ENCODE data around the gene FOXD2. TPM values are rescaled to one million over a fixed set of nuclear protein-coding genes. Genes with fewer than 3 reads are reported as not detected.

FOXD2 gene
- total and polyA plus RNA-seq, 12 donors = 0.31 to 3.3 (median 0.81) TPM

- DNase-seq = no peak
- 79 to 89% (median 86%) methylated on average over 4 of the region's 4 CpGs for WGBS, 4 donors
- TF ChIP-seq POLR2A (IDR thresholded peaks at IDR 0.05) (no peak), CTCF (IDR thresholded peaks at IDR 0.05) (no peak)
- Histone ChIP-seq H3K36me3 (replicated peaks in 1 of 2) (no peaks in the 10 kb centered on the region), H3K27ac (no peak overlapping the region), H3K4me3 (no peak overlapping the region), H3K4me1 (replicated peaks in 1 of 2) (no peaks in the 10 kb centered on the region), H3K9me3 (replicated peaks in 1 of 3) (no peaks in the 10 kb centered on the region), H3K27me3 (peaks cover 11% of the 10 kb centered on the region)
- intact Hi-C loops (cut with DNase I) = no loop called here
These were observed 38.6 kb upstream of the FOXD2 start for GRCh38 chr1:47399138-47399845.

GRCh38 chr1:47399846-47400155 lies 38.0 kb upstream of the FOXD2 start:
- no peak overlapping the region for H3K27ac ChIP-seq
- WGBS, 4 donors = 92 to 97% (median 93%) methylated on average over 4 of the region's 4 CpGs
- H3K4me1 ChIP-seq (replicated peaks in 1 of 2) = no peaks in the 10 kb centered on the region
- intact Hi-C loops (cut with DNase I) = no loop called here
- TF ChIP-seq POLR2A (IDR thresholded peaks at IDR 0.05) = no peak
- DNase-seq = no peak
- peaks cover 11% of the 10 kb centered on the region for H3K27me3 ChIP-seq
- H3K36me3 ChIP-seq (replicated peaks in 1 of 2) = no peaks in the 10 kb centered on the region
- H3K9me3 ChIP-seq (replicated peaks in 1 of 3) = no peaks in the 10 kb centered on the region
- H3K4me3 ChIP-seq = no peak overlapping the region

- Histone ChIP-seq H3K36me3 (replicated peaks in 1 of 2) (no peaks in the 10 kb centered on the region), H3K27me3 (peaks cover 6% of the 10 kb centered on the region), H3K4me3 (no peak overlapping the region), H3K4me1 (replicated peaks in 1 of 2) (no peaks in the 10 kb centered on the region), H3K9me3 (replicated peaks in 1 of 3) (no peaks in the 10 kb centered on the region), H3K27ac (no peak overlapping the region)
- TF ChIP-seq CTCF (IDR thresholded peaks at IDR 0.05) (no peak), POLR2A (IDR thresholded peaks at IDR 0.05) (no peak)
- 78 to 87% (median 84%) methylated on average over 4 of the region's 4 CpGs for WGBS, 4 donors
- intact Hi-C loops (cut with DNase I) = no loop called here
- no peak for DNase-seq
These were observed 36.1 kb upstream of the FOXD2 start for GRCh38 chr1:47401761-47402160.

- Histone ChIP-seq H3K4me1 (replicated peaks in 1 of 2) (no peaks in the 10 kb centered on the region), H3K4me3 (no peak overlapping the region), H3K9me3 (replicated peaks in 1 of 3) (no peaks in the 10 kb centered on the region), H3K36me3 (replicated peaks in 1 of 2) (no peaks in the 10 kb centered on the region), H3K27ac (no peak overlapping the region), H3K27me3 (peaks cover 6% of the 10 kb centered on the region)
- TF ChIP-seq CTCF (IDR thresholded peaks at IDR 0.05) (no peak), POLR2A (IDR thresholded peaks at IDR 0.05) (no peak)
- WGBS, 4 donors = 83 to 91% (median 87%) methylated on average over 4 of the region's 4 CpGs
- intact Hi-C loops (cut with DNase I) = no loop called here
- DNase-seq = no peak
These were observed 35.3 kb upstream of the FOXD2 start for GRCh38 chr1:47402591-47402990.

DNA sequence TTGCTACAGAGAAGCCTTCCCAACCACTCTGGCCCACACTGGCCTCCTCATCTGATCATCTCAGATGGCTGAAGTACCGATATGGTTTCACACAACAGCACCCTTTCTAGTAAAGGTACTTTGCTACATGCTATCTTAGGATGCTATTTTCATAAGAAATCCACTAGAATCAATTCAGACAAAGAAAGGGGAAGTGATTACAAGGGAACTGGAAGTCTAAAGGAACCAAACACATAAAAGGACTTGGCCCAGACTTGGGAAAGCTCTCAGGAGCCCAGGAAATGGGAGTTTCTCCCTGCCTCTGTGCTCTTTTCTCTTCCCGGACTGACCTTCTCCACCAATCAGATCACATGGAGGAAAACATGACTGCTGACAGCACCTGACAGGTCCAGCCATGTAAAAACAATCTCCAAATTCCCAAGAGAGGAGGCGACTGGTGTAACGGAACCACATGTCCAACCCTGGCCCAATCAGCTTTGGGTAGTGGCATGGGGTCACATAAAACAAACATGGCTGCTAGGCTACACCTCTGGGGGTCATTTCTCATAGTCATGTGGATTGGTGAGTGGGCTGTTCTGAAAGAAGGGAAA lies 34.4 kb upstream of the FOXD2 start:
- Histone ChIP-seq H3K27ac (no peak overlapping the region), H3K36me3 (replicated peaks in 1 of 2) (no peaks in the 10 kb centered on the region), H3K4me3 (no peak overlapping the region), H3K9me3 (replicated peaks in 1 of 3) (no peaks in the 10 kb centered on the region), H3K4me1 (replicated peaks in 1 of 2) (no peaks in the 10 kb centered on the region), H3K27me3 (peaks cover 6% of the 10 kb centered on the region)
- intact Hi-C loops (cut with DNase I) = no loop called here
- no peak for DNase-seq
- TF ChIP-seq POLR2A (IDR thresholded peaks at IDR 0.05) = no peak
- no peak for TF ChIP-seq CTCF (IDR thresholded peaks at IDR 0.05)
- WGBS, 4 donors = 66 to 81% (median 75%) methylated on average over 4 of the region's 4 CpGs
